Thyroid gland (tissue), 4 donors: Measurements from ENCODE around the gene PODN.

Experiments used
- POLR2A ChIP-seq, 2 donors: fragments of 450-650 bp; IDR thresholded peaks; one replicate each; pipeline ENCODE4 v1.6.1; 2017; ENCODE audit warnings: antibody characterized with exemption in 2 of 2, mild to moderate bottlenecking in 2 of 2, moderate library complexity in 1 of 2
- TF ChIP-seq, protein P1 (sequence below), 6 experiments: fragments of 200-600 bp in 3 of 6; fragments of 450-650 bp in 3 of 6; sonication (generic) in 3 of 6; IDR thresholded peaks; one replicate each; pipeline ENCODE4 v1.5.1; 2016 to 2019; ENCODE audit warnings: antibody characterized with exemption in 6 of 6, mild to moderate bottlenecking in 2 of 6, inconsistent platforms in 1 of 6, moderate library complexity in 1 of 6

DNA sequence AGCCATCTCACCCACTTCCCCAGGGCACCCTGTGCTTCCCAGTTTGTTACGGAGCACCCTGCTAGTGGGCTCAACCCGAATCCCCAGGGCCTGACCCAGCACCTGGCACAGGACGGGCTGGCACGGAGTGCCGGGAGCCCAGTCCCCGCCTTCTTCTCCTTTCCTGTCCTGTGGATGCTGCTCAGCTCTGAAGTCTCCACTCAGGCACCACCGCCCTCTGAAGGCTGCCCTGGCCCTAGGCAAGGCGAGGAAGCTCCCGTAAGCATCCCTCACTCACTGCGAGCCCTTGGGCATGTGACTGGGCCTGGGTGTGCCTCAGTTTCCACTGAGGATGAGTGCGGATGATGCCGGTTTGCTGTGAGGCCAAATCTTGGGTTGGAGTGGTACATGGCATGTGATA is 58.6 kb downstream of the PODN start:
- TF ChIP-seq, protein P1, sequence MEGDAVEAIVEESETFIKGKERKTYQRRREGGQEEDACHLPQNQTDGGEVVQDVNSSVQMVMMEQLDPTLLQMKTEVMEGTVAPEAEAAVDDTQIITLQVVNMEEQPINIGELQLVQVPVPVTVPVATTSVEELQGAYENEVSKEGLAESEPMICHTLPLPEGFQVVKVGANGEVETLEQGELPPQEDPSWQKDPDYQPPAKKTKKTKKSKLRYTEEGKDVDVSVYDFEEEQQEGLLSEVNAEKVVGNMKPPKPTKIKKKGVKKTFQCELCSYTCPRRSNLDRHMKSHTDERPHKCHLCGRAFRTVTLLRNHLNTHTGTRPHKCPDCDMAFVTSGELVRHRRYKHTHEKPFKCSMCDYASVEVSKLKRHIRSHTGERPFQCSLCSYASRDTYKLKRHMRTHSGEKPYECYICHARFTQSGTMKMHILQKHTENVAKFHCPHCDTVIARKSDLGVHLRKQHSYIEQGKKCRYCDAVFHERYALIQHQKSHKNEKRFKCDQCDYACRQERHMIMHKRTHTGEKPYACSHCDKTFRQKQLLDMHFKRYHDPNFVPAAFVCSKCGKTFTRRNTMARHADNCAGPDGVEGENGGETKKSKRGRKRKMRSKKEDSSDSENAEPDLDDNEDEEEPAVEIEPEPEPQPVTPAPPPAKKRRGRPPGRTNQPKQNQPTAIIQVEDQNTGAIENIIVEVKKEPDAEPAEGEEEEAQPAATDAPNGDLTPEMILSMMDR (IDR thresholded peaks at IDR 0.05), result no peak
- no peak for TF ChIP-seq POLR2A (IDR thresholded peaks at IDR 0.05)
